ENCODE measurements around the gene OPCML. TPM values are rescaled to one million over a fixed set of nuclear protein-coding genes. Genes with fewer than 3 reads are reported as not detected.

OPCML gene
- total RNA-seq, 2 donors from 2014 or later = not detected

DNA sequence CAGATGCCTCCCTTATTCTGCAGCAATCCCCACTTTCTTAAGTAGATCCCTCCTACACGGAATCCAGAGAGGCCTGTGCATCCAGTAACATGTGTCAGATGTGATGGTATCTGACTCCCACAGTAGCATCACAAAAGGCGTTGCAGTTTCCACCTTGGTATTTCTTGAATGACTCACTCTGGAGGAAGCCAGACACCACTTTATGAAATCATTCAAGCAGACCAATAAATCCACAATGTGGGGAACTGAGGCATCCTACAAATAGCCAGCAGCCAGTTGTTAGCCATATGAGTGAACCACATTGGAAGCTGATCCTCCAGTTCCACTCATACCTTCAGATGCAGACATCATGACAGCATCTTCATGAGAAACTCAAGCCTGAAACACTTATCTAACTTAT is 798.1 kb downstream of the OPCML start:
- H3K27me3 ChIP-seq (replicated peaks; ENCODE audit: insufficient read depth) = no peaks in the 10 kb centered on the region
- no peak overlapping the region for H3K4me3 ChIP-seq
- H3K36me3 ChIP-seq = no peaks in the 10 kb centered on the region
- ATAC-seq (ENCODE audit: insufficient number of reproducible peaks, low FRiP score, low read depth) (no peak), DNase-seq (ENCODE audit: low spot score) (no peak)
- H3K4me1 ChIP-seq (ENCODE audit: control insufficient read depth in 1 of 2, low read depth in 2 of 2) = no peaks in the 10 kb centered on the region
- no peak overlapping the region for H3K27ac ChIP-seq
- H3K9me3 ChIP-seq = no peaks in the 10 kb centered on the region
- TF ChIP-seq, protein P1, sequence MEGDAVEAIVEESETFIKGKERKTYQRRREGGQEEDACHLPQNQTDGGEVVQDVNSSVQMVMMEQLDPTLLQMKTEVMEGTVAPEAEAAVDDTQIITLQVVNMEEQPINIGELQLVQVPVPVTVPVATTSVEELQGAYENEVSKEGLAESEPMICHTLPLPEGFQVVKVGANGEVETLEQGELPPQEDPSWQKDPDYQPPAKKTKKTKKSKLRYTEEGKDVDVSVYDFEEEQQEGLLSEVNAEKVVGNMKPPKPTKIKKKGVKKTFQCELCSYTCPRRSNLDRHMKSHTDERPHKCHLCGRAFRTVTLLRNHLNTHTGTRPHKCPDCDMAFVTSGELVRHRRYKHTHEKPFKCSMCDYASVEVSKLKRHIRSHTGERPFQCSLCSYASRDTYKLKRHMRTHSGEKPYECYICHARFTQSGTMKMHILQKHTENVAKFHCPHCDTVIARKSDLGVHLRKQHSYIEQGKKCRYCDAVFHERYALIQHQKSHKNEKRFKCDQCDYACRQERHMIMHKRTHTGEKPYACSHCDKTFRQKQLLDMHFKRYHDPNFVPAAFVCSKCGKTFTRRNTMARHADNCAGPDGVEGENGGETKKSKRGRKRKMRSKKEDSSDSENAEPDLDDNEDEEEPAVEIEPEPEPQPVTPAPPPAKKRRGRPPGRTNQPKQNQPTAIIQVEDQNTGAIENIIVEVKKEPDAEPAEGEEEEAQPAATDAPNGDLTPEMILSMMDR (IDR thresholded peaks at IDR 0.05) = no peak

- ATAC-seq (ENCODE audit: insufficient number of reproducible peaks, low FRiP score, low read depth) (no peak), DNase-seq (ENCODE audit: low spot score) (no peak)
- Histone ChIP-seq H3K9me3 (no peaks in the 10 kb centered on the region), H3K36me3 (no peaks in the 10 kb centered on the region), H3K4me1 (ENCODE audit: control insufficient read depth in 1 of 2, low read depth in 2 of 2) (no peaks in the 10 kb centered on the region), H3K4me3 (no peak overlapping the region), H3K27ac (no peak overlapping the region), H3K27me3 (replicated peaks; ENCODE audit: insufficient read depth) (no peaks in the 10 kb centered on the region)
- TF ChIP-seq, protein P1 (IDR thresholded peaks at IDR 0.05) = no peak
Observed at GRCh38 chr11:132728026-132728425, 804.3 kb downstream of the OPCML start.

DNA sequence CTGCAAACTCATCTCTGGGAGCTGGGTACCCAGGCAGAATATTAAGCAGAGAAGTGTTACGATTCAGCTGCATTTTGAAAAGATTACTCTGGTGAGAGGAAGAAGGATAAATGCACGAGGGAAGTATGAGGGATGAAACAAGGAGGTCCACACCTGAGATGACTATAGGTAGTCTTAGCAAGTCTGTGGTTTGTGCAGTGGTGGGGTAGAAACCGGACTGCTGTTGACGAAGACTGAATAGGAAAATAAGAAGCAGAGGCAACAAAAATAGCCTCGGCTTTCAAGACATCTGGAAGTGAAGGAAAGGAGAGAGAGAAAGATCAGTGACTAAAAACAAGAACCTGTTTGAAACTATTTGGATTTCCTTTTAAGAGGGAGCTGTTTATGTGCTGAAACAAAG is 810.8 kb downstream of the OPCML start:
- no peaks in the 10 kb centered on the region for H3K36me3 ChIP-seq

GRCh38 chr11:132719684-132720083 is 812.6 kb downstream of the OPCML start:
- ATAC-seq (ENCODE audit: insufficient number of reproducible peaks, low FRiP score, low read depth) (no peak), DNase-seq (ENCODE audit: low spot score) (no peak)
- TF ChIP-seq, protein P1 (IDR thresholded peaks at IDR 0.05) = no peak
- Histone ChIP-seq H3K27me3 (replicated peaks; ENCODE audit: insufficient read depth) (no peaks in the 10 kb centered on the region), H3K4me1 (ENCODE audit: control insufficient read depth in 1 of 2, low read depth in 2 of 2) (no peaks in the 10 kb centered on the region), H3K9me3 (no peaks in the 10 kb centered on the region), H3K27ac (no peak overlapping the region), H3K36me3 (no peaks in the 10 kb centered on the region), H3K4me3 (no peak overlapping the region)

More for the DNA sequence above, 810.8 kb downstream of the OPCML start:
- Histone ChIP-seq H3K4me1 (ENCODE audit: control insufficient read depth in 1 of 2, low read depth in 2 of 2) (no peaks in the 10 kb centered on the region), H3K27ac (no peak overlapping the region), H3K4me3 (no peak overlapping the region), H3K9me3 (no peaks in the 10 kb centered on the region), H3K27me3 (replicated peaks; ENCODE audit: insufficient read depth) (no peaks in the 10 kb centered on the region)
- DNase-seq (ENCODE audit: low spot score) = no peak
- TF ChIP-seq, protein P1 (IDR thresholded peaks at IDR 0.05) = no peak
- no peak for ATAC-seq (ENCODE audit: insufficient number of reproducible peaks, low FRiP score, low read depth)

DNA sequence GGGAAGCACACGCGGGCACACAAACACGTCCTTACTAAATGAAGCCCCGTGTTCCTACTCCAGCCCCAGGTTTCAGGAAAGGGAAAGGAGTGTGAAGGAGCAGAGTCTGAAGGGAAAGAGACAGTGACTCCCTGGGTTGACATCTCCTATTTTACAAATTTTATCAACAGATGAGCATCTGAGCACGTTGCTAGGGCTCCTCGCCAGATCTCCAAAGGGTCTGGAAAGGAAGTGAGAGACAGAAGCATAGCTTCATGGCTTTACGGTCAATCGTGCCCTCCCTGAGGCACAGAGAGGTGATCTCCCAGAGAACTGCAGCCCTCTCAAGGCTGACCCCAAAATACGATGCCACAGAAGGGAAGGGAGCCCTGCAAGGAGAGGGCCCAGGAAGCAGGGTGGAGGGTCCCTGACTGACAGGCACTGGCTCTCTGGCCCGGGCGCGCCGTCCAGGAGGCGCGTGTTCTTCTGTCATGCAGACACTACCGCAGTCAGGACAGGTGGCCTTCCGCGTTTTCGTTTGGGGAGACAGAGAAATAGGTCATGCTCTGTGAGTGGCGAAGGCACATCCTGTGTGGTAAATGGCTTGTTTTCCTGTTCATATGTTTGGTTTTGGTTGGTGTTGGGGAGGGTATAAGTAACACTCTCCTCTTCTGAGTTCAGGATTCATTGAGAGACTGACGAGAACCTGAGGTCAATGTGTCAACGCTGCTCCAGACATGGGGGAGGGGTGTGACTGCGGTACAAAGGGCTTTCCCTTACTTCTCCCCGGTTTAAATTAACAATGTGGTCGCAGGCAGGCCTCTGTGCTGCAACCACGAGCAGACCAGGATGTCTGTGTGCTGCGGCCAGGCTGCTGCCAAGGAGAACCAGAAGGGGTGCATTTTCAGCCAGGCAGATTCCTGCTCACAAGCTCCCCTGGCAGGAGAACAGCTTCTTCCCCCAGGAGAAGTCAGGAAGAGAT is 813.3 kb downstream of the OPCML start:
- no peak for DNase-seq (ENCODE audit: low spot score)
- no peak overlapping the region for H3K4me3 ChIP-seq
- no peak overlapping the region for H3K27ac ChIP-seq
- no peaks in the 10 kb centered on the region for H3K4me1 ChIP-seq (ENCODE audit: control insufficient read depth in 1 of 2, low read depth in 2 of 2)
- no peaks in the 10 kb centered on the region for H3K27me3 ChIP-seq (replicated peaks; ENCODE audit: insufficient read depth)
- no peaks in the 10 kb centered on the region for H3K9me3 ChIP-seq
- H3K36me3 ChIP-seq = no peaks in the 10 kb centered on the region
- TF ChIP-seq, protein P1 (IDR thresholded peaks at IDR 0.05) = no peak
- no peak for ATAC-seq (ENCODE audit: insufficient number of reproducible peaks, low FRiP score, low read depth)

Measured in thoracic aorta (tissue), 2 donors.